DND-41 (cell line): Measurements from ENCODE around the gene ZNF57.

ENCODE experiments used
- CTCF ChIP-seq: IDR thresholded peaks from 2 replicates; pipeline ENCODE4 v1.5.1; 2012; ENCODE audit warnings: borderline replicate concordance, low read length, moderate library complexity, mild to moderate bottlenecking; ENCODE audit not compliant: poor library complexity, severe bottlenecking; ENCODE audit errors: extremely low read depth
- EZH2 ChIP-seq: IDR thresholded peaks from 3 replicates; pipeline ENCODE4 v1.6.1; 2012; ENCODE audit warnings: borderline replicate concordance, low read depth, mild to moderate bottlenecking, moderate library complexity, low read length, inconsistent platforms; ENCODE audit not compliant: severe bottlenecking

GRCh38 chr19:2944775-2945574 lies 44.2 kb downstream of the ZNF57 start, which contains the start of gene ZNF77:
- TF ChIP-seq CTCF (no peak), EZH2 (peak; percentile 40)
